HG03432 (cell line): ENCODE results near the gene NCKAP5.
A peak's percentile ranks its signal among the peaks of the same experiment; 100 is the strongest.
"Not testable (repeated sequence)": the region's sequence is repeated elsewhere in the genome, so short reads cannot be mapped to it uniquely, and the experiment has no call there.

ENCODE experiments used
- ATAC-seq: cut with Tn5 transposase; IDR thresholded peaks from one replicate; pipeline ENCODE4 v1.9.1; 2021; ENCODE audit warnings: mild to moderate bottlenecking, moderate library complexity; ENCODE audit not compliant: unreplicated experiment

Gene NCKAP5

DNA sequence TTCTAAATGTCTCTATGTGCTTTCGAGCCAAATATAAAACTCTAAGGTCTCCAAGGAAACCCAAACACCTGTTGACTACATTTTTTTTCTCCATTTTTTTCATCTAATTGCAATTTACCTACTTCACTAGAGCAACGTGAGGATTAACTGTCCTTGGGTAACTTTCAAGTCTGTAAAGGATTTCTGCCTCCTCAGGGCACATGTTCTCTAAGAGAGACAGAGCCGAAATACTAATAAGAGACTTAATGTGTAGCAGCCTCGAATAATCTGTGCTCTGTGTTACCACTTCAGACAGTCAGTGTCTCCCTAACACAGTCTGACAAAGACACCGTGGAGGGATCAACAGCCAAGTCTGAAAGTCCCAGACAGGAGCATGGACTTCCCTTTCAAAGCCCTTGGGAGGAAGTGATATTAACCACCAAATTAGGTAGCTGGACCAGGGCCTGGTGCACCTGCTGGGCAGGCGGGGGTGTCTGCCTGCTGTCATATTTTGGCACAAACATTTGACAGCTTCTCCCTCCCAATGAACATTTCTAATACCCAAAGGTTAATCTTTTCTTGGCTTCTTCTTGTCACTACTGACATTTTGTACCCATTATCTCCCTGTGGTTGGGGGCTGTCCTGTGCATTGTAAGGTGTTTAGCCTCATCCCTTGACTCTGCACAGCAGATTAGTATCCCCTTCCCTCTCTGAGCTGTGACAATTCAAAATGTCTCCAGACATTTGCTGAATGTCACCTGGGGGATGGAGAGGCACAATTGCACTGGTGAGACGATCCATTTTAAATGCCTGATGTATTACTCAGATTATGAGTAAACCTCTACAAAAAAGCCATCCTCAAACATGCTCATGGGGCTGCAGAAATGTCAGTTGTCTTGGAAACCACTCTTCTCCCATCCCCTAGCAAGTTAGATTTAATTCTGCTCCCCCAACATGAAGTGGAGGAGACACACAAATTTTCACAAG lies 852.6 kb downstream of the NCKAP5 start:
- peak; percentile 72 for ATAC-seq

DNA sequence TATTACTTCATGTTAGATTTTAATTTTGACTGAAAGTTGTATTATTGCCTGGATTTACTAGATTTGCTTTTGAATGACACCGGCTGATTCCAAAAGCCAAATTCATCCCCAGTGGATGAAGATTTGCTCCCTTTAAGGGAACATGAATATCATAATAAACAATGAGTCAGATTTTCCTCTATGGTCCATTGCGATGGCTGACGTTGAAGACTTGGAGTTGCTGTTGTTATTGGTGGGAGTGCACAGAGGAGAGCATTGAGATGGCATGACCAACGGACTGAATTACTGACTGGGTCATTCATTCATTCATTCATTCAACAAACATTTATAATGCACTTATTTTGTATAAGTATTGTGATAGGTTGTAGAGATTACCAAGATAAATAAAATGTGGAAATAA lies 864.9 kb downstream of the NCKAP5 start:
- no peak for ATAC-seq

DNA sequence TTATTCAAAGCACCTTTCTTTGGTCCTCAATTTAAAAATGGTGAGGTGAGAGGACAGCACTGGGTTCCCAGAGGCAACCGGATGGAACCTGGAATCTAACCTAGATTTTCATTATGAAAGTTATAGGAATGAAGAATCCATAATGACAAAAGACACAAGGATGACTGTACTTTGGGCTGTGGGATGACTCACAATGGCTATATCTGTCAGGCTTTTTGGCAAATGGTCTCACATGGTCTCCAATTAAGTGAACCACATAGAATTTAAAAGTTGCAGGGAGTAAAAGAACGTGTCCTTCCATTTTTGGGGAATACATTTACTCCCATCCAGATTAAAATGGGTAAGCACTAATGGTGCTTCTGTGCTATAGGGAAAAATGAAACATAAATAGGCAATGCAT lies 866.5 kb downstream of the NCKAP5 start:
- no peak for ATAC-seq

DNA sequence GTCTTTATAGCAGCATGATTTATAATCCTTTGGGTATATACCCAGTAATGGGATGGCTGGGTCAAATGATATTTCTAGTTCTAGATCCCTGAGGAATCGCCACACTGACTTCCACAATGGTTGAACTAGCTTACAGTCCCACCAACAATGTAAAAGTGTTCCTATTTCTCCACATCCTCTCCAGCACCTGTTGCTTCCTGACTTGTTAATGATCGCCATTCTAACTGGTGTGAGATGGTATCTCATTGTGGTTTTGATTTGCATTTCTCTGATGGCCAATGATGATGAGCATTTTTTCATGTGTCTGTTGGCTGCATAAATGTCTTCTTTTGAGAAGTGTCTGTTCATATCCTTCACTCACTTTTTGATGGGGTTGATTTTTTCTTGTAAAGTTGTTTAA lies 868.5 kb downstream of the NCKAP5 start:
- ATAC-seq = not testable (repeated sequence)

DNA sequence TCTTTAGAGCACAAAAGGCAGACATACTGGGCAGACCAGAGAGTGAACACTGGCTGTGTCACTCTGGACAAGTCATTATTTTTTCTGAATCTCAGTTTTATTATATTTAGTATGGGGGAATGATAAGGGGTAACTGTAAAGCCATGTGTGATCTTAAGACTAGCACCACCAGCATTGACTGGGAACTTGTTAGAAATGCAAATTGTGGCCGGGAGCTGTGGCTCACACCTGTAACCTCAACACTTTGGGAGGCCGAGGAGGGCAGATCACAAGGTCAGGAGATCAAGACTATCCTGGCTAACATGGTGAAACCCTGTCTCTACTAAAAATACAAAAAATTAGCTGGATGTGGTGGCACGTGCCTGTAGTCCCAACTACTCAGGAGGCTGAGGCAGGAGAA lies 869.9 kb downstream of the NCKAP5 start:
- not testable (repeated sequence) for ATAC-seq

DNA sequence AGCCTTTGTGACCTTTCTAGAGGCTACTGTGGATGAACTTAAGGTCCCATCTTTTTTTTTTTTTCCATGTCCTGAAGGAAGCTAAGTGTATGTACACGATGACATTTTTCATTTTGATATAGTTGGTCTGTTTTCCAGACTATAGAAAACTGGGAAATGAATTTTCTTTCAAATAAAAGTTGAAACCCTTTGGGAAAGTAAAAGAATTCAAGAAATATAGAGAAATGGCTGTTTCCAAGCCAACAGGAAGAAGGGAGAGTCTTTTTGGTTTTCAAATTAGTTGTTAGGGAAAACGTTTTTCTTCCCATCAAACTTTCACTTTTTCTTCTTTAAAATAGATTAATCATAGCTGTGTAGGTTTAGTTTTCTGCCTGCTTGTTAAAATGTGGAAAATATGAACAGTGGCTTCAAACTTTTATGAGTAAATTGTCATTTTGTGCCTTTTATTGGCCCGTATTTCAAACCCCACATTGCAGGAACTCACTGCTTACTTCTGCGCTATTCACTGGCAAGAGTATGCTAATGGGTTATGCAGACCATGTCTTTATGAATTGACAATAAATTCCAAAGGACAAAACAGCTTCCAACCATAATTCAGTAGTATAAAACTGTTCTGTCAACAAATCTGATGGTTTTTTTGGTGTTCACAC lies 870.6 kb downstream of the NCKAP5 start:
- no peak for ATAC-seq

DNA sequence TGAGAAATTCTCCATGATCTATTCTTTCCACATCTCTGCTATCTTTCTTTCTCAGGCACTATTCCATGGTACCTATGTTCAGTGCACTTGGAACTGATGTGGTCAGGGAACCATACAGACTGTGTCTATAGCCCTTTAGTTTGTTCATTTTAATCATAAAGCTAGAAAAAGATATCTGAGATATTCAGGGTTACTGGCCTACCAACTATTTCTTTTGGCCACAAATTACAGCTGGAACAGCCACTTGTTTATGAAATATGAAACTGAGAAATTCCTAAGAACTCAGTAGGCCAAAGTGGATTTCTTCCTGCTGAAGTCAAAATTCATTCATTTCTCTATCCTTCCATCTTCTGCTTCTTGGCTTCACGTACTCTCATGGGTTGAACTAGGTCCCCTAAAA lies 875.4 kb downstream of the NCKAP5 start:
- no peak for ATAC-seq

DNA sequence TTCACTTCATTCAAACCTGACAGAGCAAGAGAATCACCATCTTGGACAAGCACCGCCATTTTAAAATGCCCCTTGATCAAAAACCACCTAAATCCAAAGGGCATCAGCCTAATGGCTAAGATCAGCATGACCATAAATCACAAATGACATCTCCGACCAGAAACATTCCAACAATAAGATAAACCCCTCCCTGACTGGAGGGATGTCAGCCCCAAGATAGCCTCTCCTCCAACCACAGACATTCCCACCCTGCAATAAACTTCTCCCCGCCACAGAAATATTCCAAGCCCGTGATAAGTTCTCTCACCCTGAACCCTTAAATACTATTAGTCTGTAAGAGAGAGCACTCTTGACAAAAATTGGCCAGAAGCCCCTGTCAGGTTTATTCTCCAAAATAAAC lies 876.7 kb downstream of the NCKAP5 start:
- no peak for ATAC-seq

DNA sequence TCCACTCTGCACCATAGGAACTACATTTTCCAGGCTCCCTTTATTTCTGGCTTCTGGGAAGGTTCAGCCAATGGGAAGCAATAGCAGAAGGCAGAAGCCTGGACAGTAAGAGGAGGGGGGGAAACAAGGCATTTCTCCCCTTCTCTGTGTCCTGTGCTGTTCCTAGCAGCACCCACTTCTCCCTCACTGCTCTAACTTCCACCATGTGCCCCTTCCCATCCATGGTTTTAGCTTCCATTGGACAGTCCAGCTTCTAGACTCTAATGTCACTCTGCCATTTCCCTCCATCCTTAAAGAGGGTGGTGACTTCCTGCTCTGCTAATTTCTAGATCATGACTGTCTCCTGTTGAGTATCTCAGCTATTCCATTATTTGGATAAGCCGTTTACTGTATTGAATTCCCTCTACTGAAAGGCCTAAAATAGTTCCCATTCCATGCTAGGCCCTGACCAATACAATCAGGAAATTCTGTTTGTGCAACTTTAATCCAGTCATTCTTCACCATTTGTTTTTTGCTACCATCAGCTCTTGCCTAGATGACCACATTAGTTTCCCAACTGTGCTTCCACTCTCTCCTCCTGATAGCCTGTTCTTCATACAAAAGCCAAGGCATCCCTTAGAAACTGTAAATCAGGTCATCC lies 877.5 kb downstream of the NCKAP5 start:
- no peak for ATAC-seq

DNA sequence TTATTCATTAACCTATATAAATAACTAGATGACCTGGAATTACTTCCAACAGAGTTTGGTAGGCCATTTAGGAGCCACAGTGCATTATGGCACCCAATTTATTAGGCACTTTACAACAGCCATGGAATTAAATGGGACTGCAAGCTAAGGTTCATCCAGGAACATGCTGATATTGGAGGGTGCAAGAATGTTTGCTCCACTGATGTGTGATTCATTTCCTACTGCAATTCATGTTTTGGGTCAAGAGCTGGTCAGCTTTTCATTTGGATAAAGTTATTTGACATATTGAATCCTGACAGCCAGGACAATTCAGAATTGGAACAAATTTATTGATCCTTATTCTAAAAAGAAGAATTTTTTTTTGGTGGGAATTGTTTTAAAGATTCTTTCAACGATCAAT lies 886.5 kb downstream of the NCKAP5 start:
- ATAC-seq = no peak

DNA sequence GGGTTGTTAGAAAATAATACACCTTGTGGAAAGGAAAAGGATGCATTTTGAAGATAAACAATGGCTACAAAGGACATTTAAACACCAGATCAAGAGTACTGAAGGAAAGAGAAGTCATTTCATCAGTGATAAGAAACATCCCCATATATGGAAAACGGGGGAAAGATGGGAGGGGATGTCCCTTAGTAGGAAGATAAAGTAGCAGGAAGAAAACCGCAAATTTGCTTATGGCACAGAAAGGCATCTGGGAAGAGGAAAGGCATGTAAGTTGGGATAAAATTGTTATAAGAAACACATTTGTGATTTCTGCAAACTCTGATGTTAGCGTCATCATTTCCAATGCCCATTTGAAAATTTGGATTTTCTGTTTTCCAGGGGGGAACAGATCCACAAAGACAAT lies 887.7 kb downstream of the NCKAP5 start:
- ATAC-seq = no peak

DNA sequence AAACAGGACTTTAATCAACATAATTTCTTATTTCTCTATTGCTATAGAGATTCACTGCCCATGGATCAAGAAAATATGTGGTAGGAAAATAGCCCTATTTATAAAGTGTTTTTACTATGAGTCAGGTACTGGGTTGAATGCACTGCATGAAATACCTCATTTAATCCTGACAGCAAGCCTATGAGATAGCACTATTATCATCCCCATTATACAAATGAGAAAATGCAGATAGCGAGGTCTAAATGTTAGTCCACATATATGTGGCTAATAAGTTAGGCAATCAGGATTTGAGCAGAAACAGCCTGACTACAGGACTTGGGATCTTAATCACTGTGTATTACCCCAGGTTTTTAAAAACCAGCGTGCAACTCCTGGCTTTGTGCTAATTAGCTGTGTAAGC lies 889.8 kb downstream of the NCKAP5 start:
- no peak for ATAC-seq

DNA sequence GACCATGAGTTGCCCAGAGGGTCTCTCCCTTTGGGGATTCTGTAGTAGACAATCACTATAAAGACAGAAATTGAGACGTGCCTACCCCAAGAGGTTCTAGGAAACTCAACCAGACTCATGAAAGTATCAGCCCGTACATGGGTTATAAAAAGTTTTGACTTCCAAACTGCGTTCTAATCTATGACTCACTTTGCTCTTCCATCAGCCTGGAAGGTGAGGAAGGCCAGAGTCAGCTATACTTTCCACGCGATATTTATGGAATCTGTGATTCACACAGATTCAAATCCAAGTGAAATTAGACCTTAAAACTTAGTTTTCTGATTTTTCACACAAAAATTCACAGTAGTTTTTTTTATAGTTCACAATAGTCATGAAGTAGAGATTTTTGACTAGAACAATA lies 890.6 kb downstream of the NCKAP5 start:
- no peak for ATAC-seq

DNA sequence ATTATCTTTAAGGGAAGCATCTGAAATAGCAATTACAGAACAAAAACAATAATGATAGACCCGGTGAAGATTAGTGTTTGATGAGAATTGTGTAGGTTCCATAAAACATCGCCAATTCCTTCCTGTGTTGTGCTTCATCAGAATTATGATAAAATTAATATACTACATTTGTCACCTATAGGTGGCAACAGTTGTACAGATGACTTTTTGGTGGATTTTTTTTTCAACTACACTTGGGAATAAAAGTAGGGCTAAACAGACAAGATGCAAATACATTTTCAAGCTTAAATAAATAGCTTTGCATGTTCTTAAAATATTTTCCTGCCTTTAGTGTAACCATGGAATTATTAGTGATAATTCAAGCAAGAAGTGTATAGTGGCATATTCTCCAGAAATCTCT lies 891.3 kb downstream of the NCKAP5 start:
- ATAC-seq = no peak

DNA sequence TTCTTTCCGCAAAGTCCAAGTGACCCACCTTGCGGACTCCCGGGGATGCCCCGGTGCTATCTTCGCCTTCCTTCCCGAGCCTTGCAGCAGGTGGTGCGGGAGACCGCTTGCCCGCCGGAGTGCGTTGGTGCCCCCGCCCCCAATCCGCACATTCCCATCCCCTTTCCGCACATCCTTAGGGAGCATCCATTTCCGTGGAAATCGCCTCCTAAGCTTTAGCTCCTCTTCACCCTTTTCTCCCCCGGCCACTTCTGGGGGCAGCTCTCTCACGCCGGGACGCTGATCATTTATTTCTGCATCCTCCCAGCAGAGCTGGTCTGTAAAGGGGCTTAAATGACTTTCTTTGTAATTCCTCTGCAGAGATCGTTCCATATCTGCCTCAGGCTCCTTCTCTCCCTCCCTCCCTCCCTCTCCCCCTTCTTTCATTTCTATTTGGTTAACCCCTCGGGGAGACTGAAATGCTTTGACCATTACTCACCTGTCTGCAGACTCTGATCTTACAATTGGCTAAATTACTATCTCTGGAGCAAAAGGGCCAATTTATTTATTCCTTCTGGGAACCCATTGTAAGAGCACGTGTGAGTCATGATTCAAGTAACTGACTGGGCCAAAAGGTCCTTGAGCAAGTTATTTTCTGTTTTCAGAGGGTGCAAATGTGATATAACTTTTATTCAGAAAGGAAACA lies 897.0 kb downstream of the NCKAP5 start:
- no peak for ATAC-seq

DNA sequence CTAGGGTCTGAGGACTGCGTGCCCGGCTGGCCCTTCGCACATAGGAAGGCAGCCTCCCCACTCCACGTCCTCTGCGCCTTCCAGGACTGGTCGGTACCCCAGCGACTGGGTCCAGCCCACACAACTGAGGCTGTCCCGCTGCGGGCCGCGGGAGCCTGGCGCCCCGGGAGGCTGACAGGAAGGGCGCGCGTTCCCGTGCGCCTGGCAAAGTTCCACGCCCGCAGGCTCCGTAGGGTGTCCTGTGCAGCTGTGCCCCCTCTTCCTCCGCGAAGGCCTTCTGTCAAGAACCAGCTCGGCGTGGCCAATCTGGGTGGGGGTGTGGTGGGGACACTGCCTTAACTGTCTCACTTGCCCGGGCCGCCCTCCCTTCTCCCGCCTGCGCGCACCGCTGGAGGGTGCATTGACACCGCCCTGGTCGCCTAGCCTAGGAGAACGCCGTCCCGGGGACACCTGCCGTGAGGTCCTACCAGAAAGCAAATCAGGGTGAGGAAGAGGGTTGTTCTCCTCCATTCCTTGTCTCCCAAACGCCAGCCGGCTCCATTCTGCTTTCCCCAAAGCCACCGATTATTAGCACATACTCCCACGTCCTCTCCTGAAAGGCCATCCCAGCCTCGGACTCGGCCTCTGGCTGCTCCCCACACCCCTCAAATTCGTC lies 897.6 kb downstream of the NCKAP5 start:
- no peak for ATAC-seq

DNA sequence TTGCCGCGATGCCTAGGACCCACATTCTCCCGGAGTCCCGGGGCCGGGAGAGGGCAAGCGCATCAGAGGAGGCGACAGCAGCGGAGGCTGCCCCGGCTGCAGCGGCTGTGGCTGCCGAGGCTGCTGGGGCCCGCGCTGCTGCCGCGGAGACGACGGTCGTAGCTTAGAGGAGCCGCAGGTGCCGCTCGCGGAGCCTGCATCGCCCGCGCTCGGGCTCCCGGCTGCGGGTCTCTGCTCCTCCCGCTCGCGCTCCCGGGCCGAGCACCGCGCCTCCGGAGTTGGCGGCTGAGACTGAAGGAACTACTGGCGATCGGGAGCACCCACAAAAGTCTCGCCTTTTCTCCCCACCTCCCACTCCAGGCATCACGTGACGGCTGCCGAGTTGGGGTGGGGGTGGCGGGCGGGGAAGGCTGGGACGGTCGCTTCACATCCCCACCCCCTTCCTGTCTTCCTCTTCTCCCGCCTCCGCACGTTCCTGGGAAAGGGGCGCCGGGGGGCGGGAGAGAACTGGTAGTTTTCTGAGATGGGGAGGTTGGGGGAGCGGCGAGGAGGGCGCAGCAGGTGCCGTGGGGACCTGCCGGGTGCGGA lies 898.3 kb downstream of the NCKAP5 start, which contains the start of gene LYPD1:
LYPD1 (minus strand) TSS at position 298 of the 588 bp plus-strand sequence; CDS start at position 25, 273 bp downstream.
- no peak for ATAC-seq

DNA sequence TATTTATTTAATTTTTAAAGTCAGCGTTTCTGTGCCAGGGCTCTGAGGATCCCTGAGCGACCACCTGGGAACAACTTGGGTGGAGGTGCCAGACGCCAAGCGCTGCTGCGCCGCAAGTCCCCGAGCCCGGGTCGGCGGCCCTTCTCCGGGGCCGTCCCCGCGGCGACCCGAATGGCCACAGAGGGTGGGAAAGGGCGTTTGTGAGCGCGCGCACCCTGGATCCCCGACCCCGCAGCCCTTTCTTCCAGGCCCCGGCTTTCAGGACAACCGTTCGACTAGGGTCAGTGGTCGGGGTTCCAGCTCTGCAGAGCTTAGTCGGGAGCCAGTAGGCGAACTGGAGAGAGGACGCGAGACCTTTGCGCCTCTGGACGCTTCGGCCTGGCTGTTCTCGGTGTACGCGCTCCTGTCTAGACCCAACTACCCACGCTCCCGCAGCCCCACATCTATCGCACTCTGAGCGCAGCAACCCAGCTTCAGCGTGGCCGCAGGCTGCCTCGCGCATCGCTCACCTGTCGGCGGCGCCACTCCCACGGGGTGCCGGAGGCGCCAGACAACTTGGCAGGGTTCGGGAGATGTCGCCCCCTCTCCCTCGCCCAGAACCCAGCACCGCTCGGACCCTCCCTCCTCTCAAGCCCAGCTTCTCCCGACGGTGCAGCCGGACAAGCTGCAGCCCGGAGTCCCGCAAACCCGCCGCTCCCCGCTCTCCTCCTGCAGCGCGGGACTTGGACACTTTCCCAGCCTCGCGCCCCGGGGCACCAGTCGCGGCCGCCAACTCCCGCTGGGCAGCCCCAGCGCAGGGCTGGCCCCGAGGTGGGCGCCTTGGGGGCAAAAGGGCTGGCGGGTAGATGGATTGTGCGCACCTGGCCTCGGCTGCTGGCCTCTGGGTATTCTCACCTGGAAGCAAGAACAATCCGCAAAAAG lies 899.0 kb downstream of the NCKAP5 start:
- ATAC-seq = no peak

DNA sequence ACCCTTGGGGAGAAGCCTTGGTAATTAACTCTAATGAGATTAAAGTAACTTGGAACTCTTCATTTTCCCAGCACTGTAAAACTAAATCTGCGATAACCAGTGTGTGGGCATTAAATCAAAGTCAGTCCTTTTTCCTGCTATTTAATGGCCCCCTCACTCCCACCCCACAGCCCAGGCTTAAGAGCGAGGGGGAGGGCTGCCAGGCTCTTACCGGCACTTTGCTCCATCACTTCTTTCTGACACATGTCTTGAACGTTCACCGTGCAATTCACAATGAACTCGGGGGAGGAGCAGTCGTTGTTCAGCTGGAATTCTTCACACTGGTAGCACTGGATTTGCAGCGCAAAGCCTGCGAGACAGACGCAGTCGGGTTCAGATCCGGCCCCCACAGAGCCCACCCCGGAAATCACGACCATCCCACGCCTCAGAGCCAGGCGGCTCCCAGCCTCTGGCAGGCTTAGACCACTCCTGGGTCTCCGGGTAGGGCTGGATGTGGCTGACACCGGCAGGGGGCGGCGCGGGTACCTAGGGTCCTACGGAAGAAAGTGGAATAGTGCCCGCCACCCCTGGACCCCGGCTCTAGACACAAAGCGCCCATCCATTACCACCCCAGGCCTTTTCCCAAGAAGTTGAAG lies 900.0 kb downstream of the NCKAP5 start:
- ATAC-seq = no peak
